GM19372 (cell line): ENCODE measurements around the gene MYL7.
"Not testable (repeated sequence)": the region's sequence is repeated elsewhere in the genome, so short reads cannot be mapped to it uniquely, and the experiment has no call there.

Experiments used
- ATAC-seq: cut with Tn5 transposase; IDR thresholded peaks from one replicate; pipeline ENCODE4 v1.9.1; 2021; ENCODE audit warnings: mild to moderate bottlenecking, low read depth, moderate library complexity; ENCODE audit not compliant: unreplicated experiment

The MYL7 gene

GRCh38 chr7:44134943-44135628 lies 6.0 kb downstream of the MYL7 start:
- no peak for ATAC-seq

- no peak for ATAC-seq
These were observed 7.8 kb downstream of the MYL7 start for GRCh38 chr7:44133295-44133694.

- no peak for ATAC-seq
These were observed 9.1 kb downstream of the MYL7 start for GRCh38 chr7:44132039-44132438.

- no peak for ATAC-seq
These were observed 9.7 kb downstream of the MYL7 start for GRCh38 chr7:44131173-44132029.

- no peak for ATAC-seq
These were observed 12.2 kb downstream of the MYL7 start for GRCh38 chr7:44128721-44129582.

- no peak for ATAC-seq
These were observed 14.0 kb downstream of the MYL7 start for GRCh38 chr7:44127161-44127560.

- not testable (repeated sequence) for ATAC-seq
These were observed 14.6 kb downstream of the MYL7 start for GRCh38 chr7:44126574-44126973.

- no peak for ATAC-seq
These were observed 16.3 kb downstream of the MYL7 start for GRCh38 chr7:44124822-44125202.

GRCh38 chr7:44123190-44124003 lies 17.7 kb downstream of the MYL7 start, which contains the start of gene POLD2:
TSS of gene POLD2 (minus strand) at chr7:44123548. CDS start at chr7:44122053, 1,495 bp downstream.
- ATAC-seq: peak; percentile 99

- ATAC-seq: no peak
These were observed 18.6 kb downstream of the MYL7 start for GRCh38 chr7:44122529-44122928.

- ATAC-seq: no peak
These were observed 19.2 kb downstream of the MYL7 start for GRCh38 chr7:44121761-44122420.

GRCh38 chr7:44120395-44120794 lies 20.7 kb downstream of the MYL7 start:
- ATAC-seq: no peak

GRCh38 chr7:44119829-44120380 lies 21.2 kb downstream of the MYL7 start:
- no peak for ATAC-seq

GRCh38 chr7:44117801-44118429 lies 23.2 kb downstream of the MYL7 start:
- no peak for ATAC-seq

GRCh38 chr7:44116789-44117666 lies 24.1 kb downstream of the MYL7 start:
- ATAC-seq: no peak

- ATAC-seq: no peak
These were observed 24.9 kb downstream of the MYL7 start for GRCh38 chr7:44116087-44116788.
